Measurements from ENCODE around the gene ZFAND2A. TPM values are rescaled to one million over a fixed set of nuclear protein-coding genes. Genes with fewer than 3 reads are reported as not detected.

The ZFAND2A gene
- total RNA-seq, 1 donor: 13.0 TPM

- H3K4me3 ChIP-seq (ENCODE audit: insufficient read depth, low read length): no peak overlapping the region
- H3K27me3 ChIP-seq (ENCODE audit: insufficient read depth, low read length): peaks cover 12% of the 10 kb centered on the region
- no peaks in the 10 kb centered on the region for H4K20me1 ChIP-seq (ENCODE audit: insufficient read depth, low read length)
- peak; percentile 88 for DNase-seq (ENCODE audit: insufficient read length, low spot score, missing footprints)
- peak; percentile 62 for TF ChIP-seq CTCF (IDR thresholded peaks at IDR 0.05; ENCODE audit: extremely low read depth, low read depth, low read length)
- no peak overlapping the region for H3K27ac ChIP-seq (ENCODE audit: low read depth, low read length)
- H2AFZ ChIP-seq (ENCODE audit: low read length): no peak overlapping the region
- no peaks in the 10 kb centered on the region for H3K79me2 ChIP-seq (ENCODE audit: insufficient read depth, low read length)
- H3K4me1 ChIP-seq (ENCODE audit: insufficient read depth, low read length): peaks cover 5% of the 10 kb centered on the region
- H3K9me3 ChIP-seq (ENCODE audit: low read depth, low read length): no peaks in the 10 kb centered on the region
- H3K4me2 ChIP-seq (ENCODE audit: insufficient read depth, low read length): no peak overlapping the region
- H3K36me3 ChIP-seq (ENCODE audit: insufficient read depth, low read length): no peaks in the 10 kb centered on the region
These were observed 16.9 kb upstream of the ZFAND2A start for GRCh38 chr7:1176891-1177373.

GRCh38 chr7:1175967-1176851, 16.2 kb upstream of the ZFAND2A start:
- Histone ChIP-seq H3K9me3 (ENCODE audit: low read depth, low read length) (no peaks in the 10 kb centered on the region), H2AFZ (ENCODE audit: low read length) (peak overlapping the region; percentile 91), H4K20me1 (ENCODE audit: insufficient read depth, low read length) (no peaks in the 10 kb centered on the region), H3K27me3 (ENCODE audit: insufficient read depth, low read length) (peaks cover 10% of the 10 kb centered on the region), H3K27ac (ENCODE audit: low read depth, low read length) (no peak overlapping the region), H3K4me2 (ENCODE audit: insufficient read depth, low read length) (peak overlapping the region; percentile 78), H3K4me3 (ENCODE audit: insufficient read depth, low read length) (peak overlapping the region; percentile 67), H3K4me1 (ENCODE audit: insufficient read depth, low read length) (peaks cover 5% of the 10 kb centered on the region), H3K79me2 (ENCODE audit: insufficient read depth, low read length) (no peaks in the 10 kb centered on the region), H3K36me3 (ENCODE audit: insufficient read depth, low read length) (no peaks in the 10 kb centered on the region)
- peak; percentile 95 for DNase-seq (ENCODE audit: insufficient read length, low spot score, missing footprints)
- TF ChIP-seq CTCF (IDR thresholded peaks at IDR 0.05; ENCODE audit: extremely low read depth, low read depth, low read length): peak; percentile 90

- peaks cover 7% of the 10 kb centered on the region for H3K27me3 ChIP-seq (ENCODE audit: insufficient read depth, low read length)
- H3K79me2 ChIP-seq (ENCODE audit: insufficient read depth, low read length): no peaks in the 10 kb centered on the region
- peak overlapping the region; percentile 67 for H3K4me3 ChIP-seq (ENCODE audit: insufficient read depth, low read length)
- DNase-seq (ENCODE audit: insufficient read length, low spot score, missing footprints): no peak
- no peaks in the 10 kb centered on the region for H3K9me3 ChIP-seq (ENCODE audit: low read depth, low read length)
- no peak overlapping the region for H3K27ac ChIP-seq (ENCODE audit: low read depth, low read length)
- no peak for TF ChIP-seq CTCF (IDR thresholded peaks at IDR 0.05; ENCODE audit: extremely low read depth, low read depth, low read length)
- H3K36me3 ChIP-seq (ENCODE audit: insufficient read depth, low read length): no peaks in the 10 kb centered on the region
- H3K4me2 ChIP-seq (ENCODE audit: insufficient read depth, low read length): peak overlapping the region; percentile 78
- H4K20me1 ChIP-seq (ENCODE audit: insufficient read depth, low read length): no peaks in the 10 kb centered on the region
- peak overlapping the region; percentile 91 for H2AFZ ChIP-seq (ENCODE audit: low read length)
- H3K4me1 ChIP-seq (ENCODE audit: insufficient read depth, low read length): peaks cover 5% of the 10 kb centered on the region
These were observed 15.6 kb upstream of the ZFAND2A start for GRCh38 chr7:1175597-1175966.

- H3K4me3 ChIP-seq (ENCODE audit: insufficient read depth, low read length): no peak overlapping the region
- no peaks in the 10 kb centered on the region for H3K9me3 ChIP-seq (ENCODE audit: low read depth, low read length)
- TF ChIP-seq CTCF (IDR thresholded peaks at IDR 0.05; ENCODE audit: extremely low read depth, low read depth, low read length): no peak
- H4K20me1 ChIP-seq (ENCODE audit: insufficient read depth, low read length): no peaks in the 10 kb centered on the region
- peaks cover 7% of the 10 kb centered on the region for H3K27me3 ChIP-seq (ENCODE audit: insufficient read depth, low read length)
- H3K36me3 ChIP-seq (ENCODE audit: insufficient read depth, low read length): no peaks in the 10 kb centered on the region
- H3K27ac ChIP-seq (ENCODE audit: low read depth, low read length): no peak overlapping the region
- no peak overlapping the region for H3K4me2 ChIP-seq (ENCODE audit: insufficient read depth, low read length)
- peaks cover 5% of the 10 kb centered on the region for H3K4me1 ChIP-seq (ENCODE audit: insufficient read depth, low read length)
- peak overlapping the region; percentile 91 for H2AFZ ChIP-seq (ENCODE audit: low read length)
- no peaks in the 10 kb centered on the region for H3K79me2 ChIP-seq (ENCODE audit: insufficient read depth, low read length)
- no peak for DNase-seq (ENCODE audit: insufficient read length, low spot score, missing footprints)
These were observed 15.0 kb upstream of the ZFAND2A start for GRCh38 chr7:1174881-1175596.
